Retinal pigment epithelial cell (primary cell): ENCODE measurements around the gene CCNK.
A peak's percentile ranks its signal among the peaks of the same experiment; 100 is the strongest.

ENCODE experiments used
- DNase-seq: peaks from one replicate; pipeline ENCODE4 v3.0.0-alpha.2; 2010; ENCODE audit warnings: low read depth
- H3K4me3 ChIP-seq: 2 replicates; pipeline ENCODE4 v1.5.1; 2011; ENCODE audit warnings: mild to moderate bottlenecking, low read length, control low read depth, moderate library complexity
- TF ChIP-seq, protein P1 (sequence below): conservative IDR thresholded peaks from 2 replicates; pipeline ENCODE4 v1.5.1; 2011; ENCODE audit warnings: low read depth, low read length, control low read depth, inconsistent platforms

CCNK gene

DNA sequence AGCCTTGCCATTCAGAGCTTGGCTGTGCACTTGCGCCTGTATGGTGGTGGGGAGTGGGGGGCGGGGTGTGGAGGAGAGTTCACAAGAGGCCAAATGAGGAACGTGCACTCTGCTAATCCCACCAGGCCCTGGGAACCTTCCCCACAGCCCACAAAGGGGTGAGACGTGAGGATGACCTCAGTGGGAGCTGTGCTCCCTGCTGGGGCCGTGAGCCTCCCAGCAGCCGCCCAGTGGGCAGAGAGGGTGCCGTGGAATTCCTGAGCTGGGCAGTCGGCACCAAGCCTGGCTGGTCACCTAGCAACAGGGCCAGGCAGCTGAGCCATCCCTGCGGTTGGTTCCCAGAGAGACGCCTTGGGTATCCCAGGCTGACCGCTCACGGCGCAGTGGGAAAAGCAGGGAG lies 53.7 kb downstream of the CCNK start:
- peak; percentile 80 for DNase-seq
- TF ChIP-seq, protein P1, sequence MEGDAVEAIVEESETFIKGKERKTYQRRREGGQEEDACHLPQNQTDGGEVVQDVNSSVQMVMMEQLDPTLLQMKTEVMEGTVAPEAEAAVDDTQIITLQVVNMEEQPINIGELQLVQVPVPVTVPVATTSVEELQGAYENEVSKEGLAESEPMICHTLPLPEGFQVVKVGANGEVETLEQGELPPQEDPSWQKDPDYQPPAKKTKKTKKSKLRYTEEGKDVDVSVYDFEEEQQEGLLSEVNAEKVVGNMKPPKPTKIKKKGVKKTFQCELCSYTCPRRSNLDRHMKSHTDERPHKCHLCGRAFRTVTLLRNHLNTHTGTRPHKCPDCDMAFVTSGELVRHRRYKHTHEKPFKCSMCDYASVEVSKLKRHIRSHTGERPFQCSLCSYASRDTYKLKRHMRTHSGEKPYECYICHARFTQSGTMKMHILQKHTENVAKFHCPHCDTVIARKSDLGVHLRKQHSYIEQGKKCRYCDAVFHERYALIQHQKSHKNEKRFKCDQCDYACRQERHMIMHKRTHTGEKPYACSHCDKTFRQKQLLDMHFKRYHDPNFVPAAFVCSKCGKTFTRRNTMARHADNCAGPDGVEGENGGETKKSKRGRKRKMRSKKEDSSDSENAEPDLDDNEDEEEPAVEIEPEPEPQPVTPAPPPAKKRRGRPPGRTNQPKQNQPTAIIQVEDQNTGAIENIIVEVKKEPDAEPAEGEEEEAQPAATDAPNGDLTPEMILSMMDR, result no peak
- H3K4me3 ChIP-seq, result no peak overlapping the region

DNA sequence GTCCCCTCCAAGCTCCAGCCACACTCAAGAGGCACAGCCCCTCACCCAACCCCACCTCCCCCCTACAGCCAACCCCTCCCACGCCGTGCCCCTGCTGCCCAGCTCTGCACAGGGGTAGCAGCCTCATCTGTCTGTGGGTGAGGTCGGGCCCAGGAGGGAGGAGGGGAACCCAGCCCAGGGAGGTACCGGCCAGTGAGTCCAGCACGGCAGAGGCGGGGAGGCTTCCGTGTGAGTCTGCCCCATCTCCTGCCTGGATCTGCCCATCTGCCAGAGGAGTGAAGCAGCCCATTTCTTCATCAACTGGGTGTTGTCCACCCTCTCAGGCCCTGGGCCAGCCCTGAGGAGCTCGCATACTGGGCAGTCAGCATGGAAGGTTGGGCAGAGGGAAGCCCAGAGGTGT lies 54.2 kb downstream of the CCNK start:
- H3K4me3 ChIP-seq, result no peak overlapping the region
- DNase-seq, result no peak
- TF ChIP-seq, protein P1, result no peak

DNA sequence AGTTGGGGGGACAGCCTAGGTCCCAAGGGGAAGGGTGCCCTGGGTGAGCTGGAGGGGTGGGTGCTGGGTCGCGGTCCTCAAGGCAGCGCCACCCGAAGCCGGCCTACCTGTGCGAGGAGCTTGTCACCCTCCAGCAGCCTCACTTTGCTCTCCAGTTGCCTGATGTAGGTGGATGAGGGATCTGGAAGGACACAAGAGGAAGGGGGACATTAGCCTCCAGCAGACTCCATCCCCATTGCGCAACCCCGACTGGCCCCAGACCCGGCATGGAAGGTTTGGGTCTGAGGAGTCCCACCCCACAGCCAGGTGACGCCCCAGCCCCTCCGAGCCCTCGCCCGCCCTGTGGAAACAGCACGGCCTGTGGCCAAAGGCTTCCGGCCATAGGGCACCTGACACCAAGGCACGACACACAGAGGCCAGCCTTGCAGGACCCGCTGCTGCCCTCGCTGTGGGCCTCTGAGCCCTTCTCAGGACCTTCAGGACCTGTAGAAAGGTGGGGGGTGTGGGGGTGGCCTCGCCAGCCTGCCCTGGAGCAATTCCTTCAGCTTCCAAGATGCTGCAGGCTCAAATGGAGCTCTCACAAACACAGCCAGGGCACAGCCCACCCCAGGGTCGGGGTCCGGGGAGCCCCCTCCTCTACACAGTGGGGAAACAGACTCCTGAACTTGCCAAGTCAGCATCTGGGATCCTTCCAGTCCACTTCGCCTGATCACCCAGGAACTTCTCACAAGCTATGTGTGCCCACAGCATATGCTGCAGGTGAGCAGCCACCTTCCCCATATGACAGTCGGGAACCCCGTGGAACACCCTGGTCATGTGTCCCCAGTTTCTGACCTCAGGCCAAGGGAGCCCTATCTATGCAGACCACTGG lies 54.9 kb downstream of the CCNK start:
- DNase-seq, result no peak
- H3K4me3 ChIP-seq, result no peak overlapping the region

DNA sequence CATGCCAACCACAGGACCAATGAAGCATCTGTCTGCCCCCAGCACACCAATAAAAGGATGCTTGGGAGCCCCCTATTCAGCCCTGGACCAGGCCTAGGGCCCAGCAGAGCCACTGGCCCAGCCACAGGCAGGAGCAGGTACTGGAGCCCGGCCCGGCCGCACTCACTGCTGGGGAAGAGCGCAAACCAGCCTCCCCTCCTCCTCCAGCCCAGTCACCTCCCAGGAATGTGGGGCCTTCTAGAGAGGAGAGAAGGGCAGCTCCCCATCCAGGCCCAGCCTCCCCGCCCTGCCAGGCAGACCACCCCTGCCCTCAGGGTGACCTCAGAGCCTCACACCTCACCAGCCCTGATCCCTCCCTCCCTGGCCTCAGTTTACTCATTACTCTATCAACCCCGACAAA lies 56.2 kb downstream of the CCNK start:
- TF ChIP-seq, protein P1, result no peak
- no peak overlapping the region for H3K4me3 ChIP-seq
- peak; percentile 72 for DNase-seq

More for the DNA sequence above, 54.9 kb downstream of the CCNK start:
- TF ChIP-seq, protein P1, result no peak

DNA sequence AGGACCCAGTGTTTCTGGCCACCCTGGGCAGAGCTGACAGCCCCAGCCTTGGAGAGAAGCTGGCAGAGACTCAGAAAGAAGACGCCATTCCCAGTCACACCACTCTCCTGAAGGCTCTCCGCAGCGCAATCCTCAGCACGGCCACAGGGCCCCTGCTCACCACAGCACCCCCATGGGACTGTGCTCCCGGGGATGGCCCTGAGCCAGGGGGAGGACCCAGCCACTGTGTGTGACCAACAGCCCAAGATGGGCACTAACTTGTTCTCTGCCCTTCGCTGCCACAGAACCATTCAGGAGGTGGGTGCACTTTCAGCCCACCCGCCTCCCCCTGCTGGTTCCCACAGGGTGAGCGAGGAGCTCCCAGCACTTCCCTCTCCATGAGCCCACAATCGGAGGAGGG lies 57.1 kb downstream of the CCNK start:
- no peak for DNase-seq
- TF ChIP-seq, protein P1, result peak; percentile 56
- H3K4me3 ChIP-seq, result no peak overlapping the region

DNA sequence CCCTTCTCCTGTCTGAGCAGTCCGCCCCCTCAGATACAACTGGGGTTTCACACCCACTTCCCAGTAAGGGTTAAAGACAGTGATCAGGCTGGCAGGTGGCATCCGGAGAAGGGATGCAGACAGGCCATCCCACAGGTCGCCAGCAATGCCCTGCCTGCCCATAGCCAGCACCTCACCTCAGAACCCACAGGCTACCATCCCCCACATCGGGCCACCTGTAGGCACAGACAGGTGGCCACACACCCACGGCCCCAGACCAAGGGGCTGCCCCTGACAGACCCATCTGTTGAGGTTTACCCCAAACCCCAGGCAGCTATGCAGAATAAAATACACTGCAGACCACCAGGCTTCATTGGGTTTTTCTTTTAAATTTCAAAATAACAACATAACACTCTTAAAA lies 57.5 kb downstream of the CCNK start:
- no peak overlapping the region for H3K4me3 ChIP-seq
- DNase-seq, result no peak
- TF ChIP-seq, protein P1, result no peak

DNA sequence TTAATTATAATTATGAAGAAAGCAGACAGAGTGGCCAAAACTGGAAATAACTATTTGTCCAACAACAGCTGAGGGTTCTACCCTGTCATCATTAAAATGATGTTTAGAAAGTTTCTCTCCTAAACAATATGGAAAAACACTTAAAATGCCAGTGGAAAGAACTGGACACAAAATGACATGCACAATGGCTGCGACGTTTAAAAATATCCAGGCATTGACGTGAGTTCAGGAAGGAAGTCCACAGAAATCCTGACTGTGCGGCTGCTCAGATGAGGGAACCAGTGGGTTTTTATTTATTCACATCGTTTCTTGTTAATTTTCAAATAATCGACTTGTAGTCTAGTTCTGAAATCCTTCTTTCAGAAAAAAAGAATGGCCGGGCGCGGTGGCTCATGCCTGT lies 58.3 kb downstream of the CCNK start:
- H3K4me3 ChIP-seq, result no peak overlapping the region
- no peak for DNase-seq
- TF ChIP-seq, protein P1, result no peak
